Vagina (tissue), 2 donors: ENCODE results near the gene LDB2.

ENCODE experiments used
- POLR2A ChIP-seq, 2 donors: fragments of 450-650 bp; IDR thresholded peaks; one replicate each; pipeline ENCODE4 v1.6.1; 2017; ENCODE audit warnings: antibody characterized with exemption in 2 of 2, mild to moderate bottlenecking in 2 of 2, moderate library complexity in 2 of 2
- POLR2AphosphoS5 ChIP-seq, 2 donors: sonication (generic); formaldehyde crosslinking; IDR thresholded peaks; one replicate each; pipeline ENCODE4 v1.9.0; 2017; ENCODE audit warnings: antibody characterized with exemption in 2 of 2, mild to moderate bottlenecking in 2 of 2, low read depth in 1 of 2; ENCODE audit not compliant: insufficient read depth in 1 of 2
- TF ChIP-seq, protein P1 (sequence below), 3 experiments: fragments of 450-650 bp in 2 of 3; fragments of 200-600 bp in 1 of 3; sonication (generic) in 1 of 3; IDR thresholded peaks; one replicate each; pipeline ENCODE4 v1.5.1; 2017 to 2019; ENCODE audit warnings: antibody characterized with exemption in 3 of 3, mild to moderate bottlenecking in 2 of 3, moderate library complexity in 2 of 3

DNA sequence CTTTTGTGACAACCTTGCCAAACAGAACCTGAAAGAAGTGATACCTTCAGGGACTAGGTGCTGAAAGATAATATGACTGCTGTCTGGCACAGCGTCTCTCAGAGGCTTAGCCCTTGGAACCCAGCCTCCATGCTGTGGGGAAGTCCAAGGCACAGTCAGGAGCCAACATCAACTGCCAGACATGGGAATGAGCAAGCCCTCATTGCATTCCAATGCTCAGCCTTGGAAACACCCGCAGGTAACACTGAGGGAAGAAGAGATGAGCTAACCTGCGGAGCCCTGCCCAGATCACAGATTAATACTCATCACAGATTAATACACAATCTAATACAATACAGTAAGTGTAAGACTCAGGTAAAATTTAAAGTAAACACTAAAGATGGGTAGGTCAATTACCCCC, 31.5 kb downstream of the LDB2 start:
- TF ChIP-seq, protein P1, sequence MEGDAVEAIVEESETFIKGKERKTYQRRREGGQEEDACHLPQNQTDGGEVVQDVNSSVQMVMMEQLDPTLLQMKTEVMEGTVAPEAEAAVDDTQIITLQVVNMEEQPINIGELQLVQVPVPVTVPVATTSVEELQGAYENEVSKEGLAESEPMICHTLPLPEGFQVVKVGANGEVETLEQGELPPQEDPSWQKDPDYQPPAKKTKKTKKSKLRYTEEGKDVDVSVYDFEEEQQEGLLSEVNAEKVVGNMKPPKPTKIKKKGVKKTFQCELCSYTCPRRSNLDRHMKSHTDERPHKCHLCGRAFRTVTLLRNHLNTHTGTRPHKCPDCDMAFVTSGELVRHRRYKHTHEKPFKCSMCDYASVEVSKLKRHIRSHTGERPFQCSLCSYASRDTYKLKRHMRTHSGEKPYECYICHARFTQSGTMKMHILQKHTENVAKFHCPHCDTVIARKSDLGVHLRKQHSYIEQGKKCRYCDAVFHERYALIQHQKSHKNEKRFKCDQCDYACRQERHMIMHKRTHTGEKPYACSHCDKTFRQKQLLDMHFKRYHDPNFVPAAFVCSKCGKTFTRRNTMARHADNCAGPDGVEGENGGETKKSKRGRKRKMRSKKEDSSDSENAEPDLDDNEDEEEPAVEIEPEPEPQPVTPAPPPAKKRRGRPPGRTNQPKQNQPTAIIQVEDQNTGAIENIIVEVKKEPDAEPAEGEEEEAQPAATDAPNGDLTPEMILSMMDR (IDR thresholded peaks at IDR 0.05): no peak
- TF ChIP-seq POLR2AphosphoS5 (IDR thresholded peaks at IDR 0.05; ENCODE audit: insufficient read depth in 1 of 2, low read depth in 1 of 2): no peak
- TF ChIP-seq POLR2A (IDR thresholded peaks at IDR 0.05): no peak
